WTC11 (cell line): ENCODE data around the gene SELENOW. TPM values are rescaled to one million over a fixed set of nuclear protein-coding genes. Genes with fewer than 3 reads are reported as not detected.

Source experiments
- ATAC-seq: fragments of 200-7000 bp; cut with Tn5 transposase; 2 replicates; pipeline ENCODE4 v1.10.0; 2021; ENCODE audit warnings: mild to moderate bottlenecking, moderate library complexity
- CTCF ChIA-PET: fragments of 300-600 bp; sonication (Branson Sonifier 250); formaldehyde crosslinking; loops from one replicate; lab custom pipeline; 2021; ENCODE audit warnings: antibody characterized with exemption; lab: Charles Lee
- POLR2A ChIA-PET: fragments of 350-600 bp; sonication (Branson Sonifier 250); formaldehyde crosslinking; loops from one replicate; lab custom pipeline; 2021; ENCODE audit warnings: antibody characterized with exemption; lab: Charles Lee
- DNase-seq: peaks from one replicate; pipeline ENCODE4 v3.0.0; 2021; ENCODE audit warnings: low spot score
- H3K27ac Mint-ChIP-seq: 2 replicates; pipeline ENCODE4 v1.8.0; 2021; ENCODE audit warnings: mixed read lengths
- H3K27me3 Mint-ChIP-seq: 2 replicates; pipeline ENCODE4 v1.8.0; 2021; ENCODE audit warnings: low read depth, mild to moderate bottlenecking, moderate library complexity, mixed read lengths
- H3K36me3 Mint-ChIP-seq: 2 replicates; pipeline ENCODE4 v1.8.0; 2021; ENCODE audit warnings: mixed read lengths
- H3K4me1 Mint-ChIP-seq: 2 replicates; pipeline ENCODE4 v1.8.0; 2022; ENCODE audit warnings: mixed read lengths
- H3K4me3 Mint-ChIP-seq: 2 replicates; pipeline ENCODE4 v1.8.0; 2021; ENCODE audit warnings: mild to moderate bottlenecking, moderate library complexity, mixed read lengths
- H3K9me3 Mint-ChIP-seq: 2 replicates; pipeline ENCODE4 v1.8.0; 2021; ENCODE audit warnings: mixed read lengths
- ATF1 ChIP-seq: sonication (generic); formaldehyde crosslinking; IDR thresholded peaks from 2 replicates; pipeline ENCODE4 v1.8.1; 2023; ENCODE audit warnings: mild to moderate bottlenecking, moderate library complexity, missing genetic modification reagents
- CDX4 ChIP-seq: fragments of 250-450 bp; sonication (Bioruptor Pico); IDR thresholded peaks from 2 replicates; pipeline ENCODE4 v1.9.0; 2021; ENCODE audit warnings: moderate library complexity, mild to moderate bottlenecking, inconsistent platforms, borderline replicate concordance
- CREB1 ChIP-seq: sonication (generic); formaldehyde crosslinking; IDR thresholded peaks from 2 replicates; pipeline ENCODE4 v1.8.0; 2023; ENCODE audit warnings: mild to moderate bottlenecking, missing genetic modification reagents
- CTCF ChIP-seq: fragments of 200-600 bp; IDR thresholded peaks from 2 replicates; pipeline ENCODE4 v1.8.0; 2022; ENCODE audit warnings: antibody characterized with exemption
- EMX1 ChIP-seq: fragments of 250-450 bp; sonication (Bioruptor Pico); IDR thresholded peaks from 2 replicates; pipeline ENCODE4 v1.8.0; 2021; ENCODE audit warnings: mild to moderate bottlenecking
- ETV6 ChIP-seq: sonication (generic); formaldehyde crosslinking; IDR thresholded peaks from 2 replicates; pipeline ENCODE4 v1.8.1; 2022; ENCODE audit warnings: mild to moderate bottlenecking, missing genetic modification reagents
- GTF2I ChIP-seq: fragments of 250-450 bp; sonication (Bioruptor Pico); conservative IDR thresholded peaks from 2 replicates; pipeline ENCODE4 v1.4.0; 2021; ENCODE audit warnings: mild to moderate bottlenecking
- HMGA2 ChIP-seq: fragments of 250-450 bp; sonication (Bioruptor Pico); IDR thresholded peaks from 2 replicates; pipeline ENCODE4 v1.4.0; 2021; ENCODE audit warnings: mild to moderate bottlenecking, moderate library complexity
- HMGXB4 ChIP-seq: sonication (generic); formaldehyde crosslinking; IDR thresholded peaks from 2 replicates; pipeline ENCODE4 v1.8.1; 2023; ENCODE audit warnings: mild to moderate bottlenecking, moderate library complexity, missing genetic modification reagents
- IRF1 ChIP-seq: sonication (generic); formaldehyde crosslinking; IDR thresholded peaks from 2 replicates; pipeline ENCODE4 v1.8.0; 2023; ENCODE audit warnings: missing genetic modification reagents
- NFE2L1 ChIP-seq: sonication (generic); formaldehyde crosslinking; IDR thresholded peaks from 2 replicates; pipeline ENCODE4 v1.8.1; 2023; ENCODE audit warnings: missing genetic modification reagents
- PRDM15 ChIP-seq: sonication (generic); formaldehyde crosslinking; IDR thresholded peaks from 2 replicates; pipeline ENCODE4 v1.8.0; 2022; ENCODE audit warnings: missing genetic modification reagents
- TP53 ChIP-seq: sonication (generic); formaldehyde crosslinking; IDR thresholded peaks from 2 replicates; pipeline ENCODE4 v1.8.1; 2023; ENCODE audit warnings: mild to moderate bottlenecking, missing genetic modification reagents
- ZBTB43 ChIP-seq: sonication (generic); formaldehyde crosslinking; IDR thresholded peaks from 2 replicates; pipeline ENCODE4 v1.8.1; 2023; ENCODE audit warnings: mild to moderate bottlenecking, missing genetic modification reagents
- ZNF121 ChIP-seq: sonication (generic); formaldehyde crosslinking; IDR thresholded peaks from 2 replicates; pipeline ENCODE4 v1.8.0; 2023; ENCODE audit warnings: missing genetic modification reagents
- ZNF138 ChIP-seq: sonication (generic); formaldehyde crosslinking; conservative IDR thresholded peaks from 2 replicates; pipeline ENCODE4 v1.8.1; 2022; ENCODE audit warnings: mild to moderate bottlenecking, moderate library complexity, missing genetic modification reagents
- ZNF219 ChIP-seq: sonication (generic); formaldehyde crosslinking; IDR thresholded peaks from 2 replicates; pipeline ENCODE4 v1.8.0; 2023; ENCODE audit warnings: missing genetic modification reagents, mild to moderate bottlenecking, borderline replicate concordance
- ZNF671 ChIP-seq: fragments of 250-450 bp; sonication (Bioruptor Pico); IDR thresholded peaks from 2 replicates; pipeline ENCODE4 v1.8.0; 2021; ENCODE audit warnings: mild to moderate bottlenecking
- ZSCAN18 ChIP-seq: fragments of 250-450 bp; sonication (Bioruptor Pico); IDR thresholded peaks from 2 replicates; pipeline ENCODE4 v2.1.2; 2022; ENCODE audit warnings: mild to moderate bottlenecking, moderate library complexity
- total RNA-seq: library from RNA; stranded (reverse); gene quantifications from 3 replicates; pipeline ENCODE4 v1.2.3, GENCODE V29; 2021

The SELENOW gene
- total RNA-seq, 1 experiment from 2014 or later = 391 TPM

- Mint-ChIP-seq H3K36me3 (peaks cover 35% of the 10 kb centered on the region), H3K4me3 (no peak overlapping the region), H3K27me3 (no peaks in the 10 kb centered on the region), H3K4me1 (peaks cover 8% of the 10 kb centered on the region), H3K27ac (no peak overlapping the region), H3K9me3 (peaks cover 4% of the 10 kb centered on the region)
- ATAC-seq = no peak
- DNase-seq = no peak
- POLR2A ChIA-PET = interaction anchor here (1.0 kb wide), 1 partner anchor 8 kb away, joined by 4 read pairs; no protein-coding TSS in a partner anchor
- CTCF ChIA-PET = interaction anchor here (0.6 kb wide), 1 partner anchor 113 kb away, joined by 4 read pairs; no protein-coding TSS in a partner anchor
- TF ChIP-seq ZSCAN18 (CRISPR knock-in tag) (no peak), EMX1 (peak; percentile 38; the same call in 1 of the 2 replicates)
Measured at GRCh38 chr19:47760632-47760999, 17.9 kb upstream of the SELENOW start.

GRCh38 chr19:47761566-47761965, 16.9 kb upstream of the SELENOW start:
- DNase-seq = no peak
- H3K27ac Mint-ChIP-seq = peak overlapping the region; percentile 57; the same call in 1 of the 2 replicates
- peaks cover 28% of the 10 kb centered on the region for H3K36me3 Mint-ChIP-seq
- H3K4me3 Mint-ChIP-seq = no peak overlapping the region
- peaks cover 11% of the 10 kb centered on the region for H3K4me1 Mint-ChIP-seq
- ATAC-seq = no peak
- H3K9me3 Mint-ChIP-seq = peaks cover 4% of the 10 kb centered on the region
- no peaks in the 10 kb centered on the region for H3K27me3 Mint-ChIP-seq
- ChIA-PET CTCF (interaction anchor here (8.5 kb wide), 1 partner anchor 27 kb away, joined by 368 read pairs; no protein-coding TSS in a partner anchor), POLR2A (interaction anchor here (1.0 kb wide), 1 partner anchor 9 kb away, joined by 4 read pairs; no protein-coding TSS in a partner anchor)
- TF ChIP-seq CDX4 (CRISPR knock-in tag) (no peak), ZNF219 (CRISPR knock-in tag) (no peak), NFE2L1 (CRISPR knock-in tag) (no peak), PRDM15 (CRISPR knock-in tag) (no peak), HMGXB4 (CRISPR knock-in tag) (no peak), TP53 (no peak), CTCF (no peak), ZNF138 (CRISPR knock-in tag) (no peak), CREB1 (no peak), ZNF671 (CRISPR knock-in tag) (no peak)

GRCh38 chr19:47762151-47762550, 16.4 kb upstream of the SELENOW start:
- no peaks in the 10 kb centered on the region for H3K27me3 Mint-ChIP-seq
- H3K4me1 Mint-ChIP-seq = peaks cover 11% of the 10 kb centered on the region
- ATAC-seq (no peak), DNase-seq (no peak)
- H3K36me3 Mint-ChIP-seq = peaks cover 23% of the 10 kb centered on the region
- peaks cover 4% of the 10 kb centered on the region for H3K9me3 Mint-ChIP-seq
- TF ChIP-seq IRF1 (CRISPR knock-in tag) (no peak), ZNF671 (CRISPR knock-in tag) (no peak), ZNF138 (CRISPR knock-in tag) (no peak), ETV6 (CRISPR knock-in tag) (no peak), ATF1 (CRISPR knock-in tag) (no peak), HMGA2 (CRISPR knock-in tag) (no peak), GTF2I (CRISPR knock-in tag) (0 out of 2 replicates have a peak, but pooled peaks have one; percentile 29), ZNF121 (CRISPR knock-in tag) (peak; percentile 88), ZBTB43 (no peak)
- ChIA-PET POLR2A (no interaction called here), CTCF (interaction anchor here (0.6 to 8.5 kb wide), 2 partner anchors 27 to 45 kb away, joined by 5 to 368 read pairs; no protein-coding TSS in a partner anchor)
- H3K4me3 Mint-ChIP-seq = no peak overlapping the region
- H3K27ac Mint-ChIP-seq = no peak overlapping the region
